ENCODE measurements around the gene DNAH10.
A peak's percentile ranks its signal among the peaks of the same experiment; 100 is the strongest.

Gene DNAH10

DNA sequence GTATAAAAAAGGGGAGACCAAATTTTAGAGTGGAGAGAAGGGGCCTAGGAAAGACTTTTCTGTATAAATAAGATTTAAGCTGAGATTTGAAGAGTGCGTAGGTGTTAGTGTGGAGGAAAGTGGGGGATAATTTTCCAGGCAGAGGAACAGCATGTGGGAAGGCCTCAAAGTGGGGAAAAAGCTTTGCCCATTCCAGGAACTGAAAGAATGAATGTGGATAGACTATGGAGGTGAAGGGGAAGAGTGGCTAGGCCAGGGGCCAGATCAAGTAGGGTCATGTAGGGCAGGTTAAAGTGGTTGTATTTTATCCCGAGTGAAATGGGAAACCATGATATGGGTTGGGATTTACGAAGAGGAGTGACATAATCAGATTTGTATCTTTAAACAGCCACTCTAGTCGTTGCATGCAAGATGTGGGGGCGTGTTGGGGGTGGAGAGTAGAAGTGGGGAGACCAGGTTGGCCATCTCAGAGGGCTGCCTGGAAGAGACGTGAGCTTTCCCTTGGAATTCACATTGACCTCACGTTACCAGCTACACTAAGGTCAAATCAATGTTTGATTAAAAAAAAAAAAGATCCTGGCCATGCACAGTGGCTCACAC lies 214.2 kb downstream of the DNAH10 start:
- DNase-seq = no peak

GRCh38 chr12:123979566-123979965 lies 217.5 kb downstream of the DNAH10 start:
- DNase-seq = no peak

GRCh38 chr12:123982269-123982668 lies 220.2 kb downstream of the DNAH10 start:
- DNase-seq = no peak

DNA sequence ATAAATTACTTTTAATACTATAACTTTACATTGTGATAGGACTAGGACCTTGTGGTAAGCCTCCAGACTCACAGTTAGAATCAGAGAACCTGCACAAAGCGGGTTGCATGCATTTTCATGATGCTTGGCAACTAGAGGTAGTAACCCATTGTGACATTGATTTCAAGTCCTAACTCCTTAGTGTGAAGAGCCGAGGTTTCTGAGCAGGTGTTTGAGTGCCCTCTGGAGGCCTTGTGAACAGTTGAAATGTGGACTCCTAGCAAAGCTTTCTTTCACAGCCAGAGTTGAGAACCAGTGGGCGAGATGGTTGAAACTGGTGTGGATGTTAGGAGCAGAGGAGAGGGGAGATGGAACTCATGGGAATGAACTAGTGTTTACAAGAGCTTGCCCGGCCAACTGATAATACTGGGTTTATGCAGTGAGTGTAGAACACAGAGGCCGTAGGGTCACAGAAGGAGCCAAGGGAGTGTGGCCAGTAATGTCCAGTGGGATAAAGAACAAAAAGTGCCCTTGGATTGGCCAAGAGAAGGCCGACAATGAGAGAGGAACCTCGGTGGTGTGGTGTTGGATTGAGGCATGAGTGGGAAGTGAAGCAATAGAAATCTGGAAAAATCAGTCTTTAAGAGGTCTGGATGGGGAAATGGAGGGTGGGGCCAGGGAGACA lies 221.9 kb downstream of the DNAH10 start:
- peak; percentile 21 for DNase-seq

DNA sequence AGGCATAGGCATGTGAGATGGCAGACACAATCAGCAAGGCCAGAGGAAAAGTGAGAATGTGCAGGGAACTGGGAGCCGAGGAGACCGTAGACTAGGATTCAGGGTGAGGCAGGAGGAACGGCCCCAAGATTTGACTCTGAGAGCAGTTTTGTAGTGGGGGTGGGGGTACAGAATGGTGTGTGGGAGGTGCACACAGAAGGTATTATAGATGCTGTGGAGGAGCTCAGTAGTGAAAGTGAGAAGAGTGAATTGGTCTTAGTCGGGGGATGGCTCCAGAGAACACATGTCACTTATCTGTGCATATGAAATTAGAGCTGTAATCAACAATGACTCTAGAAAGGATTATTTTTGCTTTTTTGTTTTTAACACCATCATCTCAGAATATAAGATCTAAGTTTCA lies 222.8 kb downstream of the DNAH10 start:
- DNase-seq = no peak
